ENCODE results near the gene SRPRB.

Gene SRPRB

DNA sequence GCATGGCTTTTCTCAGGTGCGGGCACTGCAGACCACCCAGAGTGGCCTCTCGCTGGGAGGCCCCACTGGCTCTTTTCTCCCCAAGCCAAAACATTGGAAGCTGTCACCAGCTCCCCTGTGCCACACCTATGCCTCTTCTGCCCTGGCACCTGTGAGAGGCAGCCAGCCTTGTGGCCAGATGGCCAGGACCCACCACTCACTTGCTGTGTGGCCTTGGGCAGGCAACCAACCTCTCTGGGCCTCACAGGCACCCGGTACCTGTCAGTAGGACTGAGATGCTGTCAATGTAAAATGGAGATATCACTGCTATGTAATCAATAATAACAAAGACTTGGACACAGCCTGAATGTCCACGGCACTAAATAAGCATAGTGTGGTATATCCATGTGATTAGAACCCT, 36.5 kb downstream of the SRPRB start:
- DNase-seq (ENCODE audit: low read depth): no peak

- DNase-seq (ENCODE audit: low read depth): no peak
Measured at GRCh38 chr3:133843634-133844033, 38.0 kb downstream of the SRPRB start.

GRCh38 chr3:133845127-133845526, 39.5 kb downstream of the SRPRB start:
- no peak for DNase-seq (ENCODE audit: low read depth)

DNA sequence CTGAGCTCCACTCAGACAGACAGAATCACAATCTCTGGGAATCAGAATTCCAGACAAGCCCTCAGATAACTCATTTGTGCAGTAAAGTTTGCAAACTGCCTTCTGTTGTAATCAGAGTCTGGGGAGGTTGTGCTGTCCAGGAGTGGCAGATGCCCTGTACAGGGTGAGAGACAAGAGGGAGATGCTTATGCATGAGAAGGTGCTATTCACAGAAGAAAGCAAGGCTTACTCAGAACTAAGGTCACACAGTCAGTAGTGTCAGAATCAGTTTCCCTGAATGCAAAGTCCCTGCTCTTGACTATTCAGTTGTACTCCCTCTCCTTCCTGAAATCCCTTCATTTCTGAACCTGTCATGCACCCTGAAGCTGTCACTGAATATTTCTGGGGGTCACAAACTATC, 43.7 kb downstream of the SRPRB start:
- no peak for DNase-seq (ENCODE audit: low read depth)

GRCh38 chr3:133850034-133850433, 44.4 kb downstream of the SRPRB start:
- no peak for DNase-seq (ENCODE audit: low read depth)

- no peak for DNase-seq (ENCODE audit: low read depth)
Measured at GRCh38 chr3:133851266-133851906, 45.8 kb downstream of the SRPRB start.

GRCh38 chr3:133851931-133852330, 46.3 kb downstream of the SRPRB start:
- DNase-seq (ENCODE audit: low read depth): no peak

DNA sequence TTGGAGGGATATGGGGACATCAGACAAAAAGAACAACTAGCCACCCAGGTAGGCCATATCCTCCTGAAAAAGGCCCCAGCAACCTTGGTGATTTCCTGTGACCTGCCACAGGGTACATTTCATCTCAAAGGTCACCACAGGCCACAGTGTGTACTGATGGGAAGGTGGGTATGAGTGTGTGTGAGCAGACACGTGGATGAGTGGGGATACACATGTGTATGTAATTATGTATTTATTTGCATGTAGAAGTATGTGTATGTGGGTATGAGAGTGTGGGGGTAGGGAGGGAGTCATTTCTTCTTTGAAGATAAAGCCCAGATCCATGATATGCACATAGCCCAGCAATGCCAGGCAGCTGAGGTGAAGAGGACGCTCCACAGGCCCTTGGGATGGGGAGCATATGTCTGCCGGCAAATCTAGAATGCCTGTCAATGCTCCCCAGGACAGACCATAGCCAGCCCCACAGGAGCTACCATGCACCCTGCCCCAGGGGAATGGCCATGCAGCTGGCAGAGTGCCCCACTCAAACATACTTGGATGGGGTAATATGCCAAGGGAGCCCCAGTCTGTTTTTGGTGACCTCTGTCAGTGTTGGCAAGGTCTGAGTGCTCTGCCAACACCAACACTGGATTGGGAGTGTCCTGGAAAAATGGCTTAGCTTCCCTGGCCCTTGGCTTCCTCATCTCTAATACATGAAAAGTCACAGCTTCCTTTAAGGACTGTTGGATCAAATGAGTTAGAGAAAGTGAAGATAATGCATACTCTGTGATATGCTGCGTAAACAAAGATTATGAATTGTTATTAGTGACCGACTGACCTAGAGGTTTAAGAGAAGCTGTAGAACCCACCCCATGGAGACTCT, 47.7 kb downstream of the SRPRB start:
- DNase-seq (ENCODE audit: low read depth): no peak

DNA sequence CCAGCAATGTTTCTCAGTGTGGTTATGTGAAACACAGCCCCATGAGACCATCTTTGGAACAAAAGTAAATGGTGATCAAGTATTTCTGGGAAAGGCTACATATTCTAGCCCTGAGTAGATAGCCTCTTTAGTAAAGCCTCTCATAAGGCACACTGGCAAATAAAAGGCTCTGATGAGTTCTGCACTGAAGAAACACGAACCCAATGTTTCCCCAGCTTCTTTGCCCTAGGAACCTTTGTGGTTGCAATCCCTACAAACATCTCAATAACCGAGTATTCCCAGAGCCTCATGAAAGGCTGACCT, 48.3 kb downstream of the SRPRB start:
- DNase-seq (ENCODE audit: low read depth): no peak

DNA sequence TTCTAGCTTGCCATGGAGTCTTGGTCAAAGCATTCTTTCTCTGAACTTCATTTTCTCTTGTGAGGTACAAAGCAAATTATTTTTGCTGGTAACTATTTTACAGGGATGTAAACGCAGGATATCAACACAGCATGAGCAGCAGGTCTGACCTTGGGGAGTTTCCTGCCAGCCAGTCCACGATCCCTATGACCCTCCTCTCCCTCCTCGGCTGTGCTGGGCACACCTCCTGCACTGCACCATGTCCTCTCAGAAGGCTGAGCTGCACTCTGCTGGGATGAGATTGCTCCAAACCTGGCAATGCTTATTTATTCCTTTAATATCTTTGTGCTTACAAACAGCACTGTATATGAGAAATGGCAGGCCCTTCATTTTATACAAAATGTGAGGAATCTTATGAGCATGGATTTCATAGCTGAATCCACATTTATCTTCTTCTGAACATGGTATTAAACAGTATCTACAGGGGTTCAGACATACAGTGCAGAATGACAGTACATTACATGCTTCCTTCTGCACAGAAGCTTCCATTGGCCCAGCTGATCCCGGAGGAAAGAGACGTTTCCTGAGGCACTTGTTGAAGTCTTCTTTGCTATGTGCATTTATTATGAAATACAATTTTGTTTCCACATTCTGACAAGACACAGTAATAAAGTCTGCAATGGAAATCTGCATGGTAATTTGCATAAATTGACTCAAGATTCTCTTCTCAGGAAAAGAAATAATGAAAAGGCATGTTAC, 48.8 kb downstream of the SRPRB start:
- DNase-seq (ENCODE audit: low read depth): no peak

GRCh38 chr3:133855002-133855370, 49.4 kb downstream of the SRPRB start:
- DNase-seq (ENCODE audit: low read depth): no peak

DNA sequence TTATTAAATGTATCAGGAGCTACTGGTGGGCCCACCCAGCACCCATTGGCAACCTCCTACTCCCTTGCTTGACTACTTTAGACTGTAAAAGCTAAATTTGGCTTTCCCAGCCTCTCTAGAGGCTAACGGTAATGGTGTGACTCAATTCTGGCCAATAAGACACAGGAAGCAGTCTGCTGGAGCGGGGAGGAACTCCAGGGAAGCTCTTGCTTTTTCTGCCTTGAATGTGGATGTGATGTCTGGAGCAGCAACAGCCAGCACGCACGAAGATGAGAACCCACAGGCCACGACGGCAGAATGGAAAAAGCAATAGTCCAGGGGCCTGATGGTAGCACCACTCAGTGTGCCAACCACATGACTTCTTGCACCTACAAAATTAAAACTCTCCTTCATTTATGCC, 50.2 kb downstream of the SRPRB start:
- no peak for DNase-seq (ENCODE audit: low read depth)

DNA sequence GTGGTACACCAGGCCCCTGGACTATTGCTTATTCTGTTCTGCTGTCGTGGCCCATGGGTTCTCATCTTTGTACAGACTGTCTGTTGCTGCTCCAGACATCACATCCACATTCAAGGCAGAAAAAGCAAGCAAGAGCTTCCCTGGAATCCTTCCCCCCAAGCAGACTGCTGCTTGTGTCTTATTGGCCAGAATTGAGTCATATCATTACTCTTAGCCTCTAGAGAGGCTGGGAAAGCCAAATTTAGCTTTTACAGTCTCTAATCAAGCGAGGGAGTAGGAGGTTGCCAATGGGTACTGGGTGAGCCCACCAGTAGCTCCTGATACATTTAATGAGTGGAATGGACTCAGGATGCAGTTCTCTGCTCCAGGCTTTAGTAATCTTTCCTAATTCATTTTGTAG, 50.7 kb downstream of the SRPRB start:
- DNase-seq (ENCODE audit: low read depth): no peak

DNA sequence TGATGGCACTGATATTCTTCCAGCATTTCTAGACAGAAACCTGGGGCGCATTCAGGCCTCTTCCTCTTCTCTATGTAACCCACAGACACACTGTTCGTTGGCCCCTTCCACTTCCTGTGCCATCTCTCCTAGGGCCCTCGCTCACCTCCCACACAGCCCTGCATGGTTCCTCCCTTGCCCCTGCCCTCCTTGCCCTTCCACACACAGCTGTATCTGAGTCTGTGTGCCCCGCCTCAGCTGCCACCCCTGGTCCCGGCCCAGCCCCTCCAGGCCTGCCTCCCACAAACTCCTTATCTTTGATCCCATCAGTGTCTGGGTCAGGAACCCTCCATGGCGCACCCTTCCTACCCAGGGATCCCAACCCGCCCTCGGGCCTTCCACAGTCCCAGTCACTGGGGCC, 52.2 kb downstream of the SRPRB start:
- no peak for DNase-seq (ENCODE audit: low read depth)

DNA sequence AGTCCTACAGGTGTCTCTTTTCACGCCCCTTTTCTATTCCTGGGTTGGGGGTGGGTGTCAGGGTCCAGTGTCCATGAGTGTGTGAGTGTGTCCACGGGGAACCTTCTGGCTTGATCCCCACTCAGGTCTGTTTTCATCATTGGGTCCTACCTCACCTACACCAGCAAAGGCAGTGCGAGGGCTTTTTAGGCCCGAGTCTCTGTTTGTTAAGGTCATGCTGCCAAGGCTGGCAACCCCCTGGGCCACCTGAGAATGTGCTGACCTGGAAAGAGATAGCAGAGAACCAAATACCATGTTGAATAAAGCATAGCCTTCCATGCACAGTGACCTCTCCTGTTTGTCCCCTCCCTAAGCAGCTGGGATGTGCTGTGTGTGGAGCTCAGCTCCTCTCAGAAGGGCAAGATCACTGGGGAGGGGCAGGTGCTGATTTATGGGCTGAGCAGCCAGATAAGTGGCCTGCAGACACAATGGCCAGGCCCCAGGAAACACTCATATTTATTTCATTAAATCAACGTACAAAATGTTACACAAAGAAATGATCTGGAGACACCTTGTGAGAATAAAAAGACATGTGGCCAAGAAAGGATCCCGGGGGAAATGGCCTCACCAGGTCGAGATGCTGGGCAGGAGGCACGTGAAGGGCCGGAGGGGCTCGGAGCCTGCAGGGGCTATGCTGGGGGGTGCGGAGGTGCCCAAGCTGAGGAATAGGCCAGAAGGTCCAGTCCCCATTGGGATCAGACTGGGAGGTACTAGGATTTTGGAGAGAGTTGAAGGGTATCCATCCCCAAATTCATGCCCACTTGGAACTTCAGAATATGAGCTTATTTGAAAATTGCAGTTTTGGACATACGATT, 54.0 kb downstream of the SRPRB start:
- no peak for DNase-seq (ENCODE audit: low read depth)

GRCh38 chr3:133860519-133860918, 54.9 kb downstream of the SRPRB start:
- DNase-seq (ENCODE audit: low read depth): no peak

GRCh38 chr3:133862161-133862560, 56.5 kb downstream of the SRPRB start:
- no peak for DNase-seq (ENCODE audit: low read depth)

- DNase-seq (ENCODE audit: low read depth): no peak
Measured at GRCh38 chr3:133863911-133864310, 58.3 kb downstream of the SRPRB start.

DNA sequence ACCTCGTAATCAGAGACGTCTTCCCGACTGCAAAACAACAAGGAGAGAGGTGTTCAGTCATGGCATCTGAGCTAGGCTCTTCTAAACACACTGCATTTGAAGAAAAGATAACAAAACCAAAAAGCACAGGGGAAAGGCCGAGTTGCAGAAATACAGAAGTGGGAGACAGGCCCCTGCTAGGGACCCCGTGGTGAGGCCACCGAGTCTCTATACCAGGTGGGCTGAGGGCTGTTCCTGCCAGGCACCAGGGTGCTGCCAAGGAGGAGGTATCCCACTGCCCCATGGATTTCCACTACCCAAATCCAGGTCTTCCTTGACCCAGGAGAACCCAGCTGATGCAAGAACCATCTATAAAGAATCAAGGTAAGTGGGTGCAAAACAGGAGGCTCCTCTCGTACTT, 59.0 kb downstream of the SRPRB start:
- DNase-seq (ENCODE audit: low read depth): no peak

DNA sequence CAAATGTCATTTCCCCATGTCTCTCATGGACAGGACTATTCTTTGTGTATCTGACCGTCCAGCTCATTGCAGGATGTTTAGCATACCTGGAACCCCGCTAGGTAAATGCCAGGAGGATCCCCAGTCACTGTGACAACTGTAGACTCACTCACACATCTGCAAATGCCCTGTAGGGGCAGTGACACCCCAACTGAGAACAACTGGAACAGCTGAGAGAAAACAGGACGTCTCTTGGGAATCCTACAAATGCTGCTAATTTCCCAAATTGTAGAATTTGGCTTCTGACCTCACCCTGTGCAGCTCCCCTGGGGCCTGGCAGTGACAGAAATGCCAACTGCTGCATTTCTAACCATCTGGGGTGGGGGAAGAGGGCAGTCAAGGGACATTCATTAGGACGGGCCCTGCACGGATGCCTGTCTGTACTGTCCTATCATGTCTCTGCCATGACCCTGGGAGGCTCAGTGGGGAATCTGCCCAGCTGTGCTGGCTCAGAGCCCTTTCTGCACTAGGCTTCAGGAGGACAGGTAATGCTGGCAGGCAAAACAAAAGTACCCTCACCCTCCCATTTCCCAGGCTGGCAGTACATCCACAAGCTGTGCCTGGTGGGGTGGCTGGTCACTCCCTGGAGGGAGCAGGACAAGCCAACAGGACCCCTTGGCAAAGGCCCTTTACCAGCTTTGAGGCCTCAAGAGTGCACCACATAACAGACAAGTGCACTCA, 59.7 kb downstream of the SRPRB start:
- DNase-seq (ENCODE audit: low read depth): no peak

- DNase-seq (ENCODE audit: low read depth): no peak
Measured at GRCh38 chr3:133866141-133866540, 60.5 kb downstream of the SRPRB start.

DNA sequence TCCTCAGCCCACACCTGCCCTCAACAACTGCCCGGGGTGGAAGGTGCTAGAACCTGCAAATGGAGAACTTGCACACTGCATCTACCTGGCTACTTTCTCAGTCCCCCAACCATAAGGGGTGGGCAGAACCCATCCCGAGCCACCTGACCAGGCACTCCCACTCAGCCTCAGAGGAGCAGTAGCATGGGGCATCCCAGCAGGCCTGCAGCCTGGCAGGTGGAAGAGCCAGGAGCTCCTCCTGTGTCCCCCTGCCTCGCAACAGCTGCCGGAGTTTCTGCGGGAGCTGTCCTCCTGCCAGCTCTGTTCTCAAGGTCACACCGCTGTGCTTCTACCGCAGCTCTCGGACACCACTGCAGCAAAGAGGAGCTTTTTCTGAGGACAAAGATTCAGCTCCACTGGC, 62.6 kb downstream of the SRPRB start:
- no peak for DNase-seq (ENCODE audit: low read depth)

Measured in activated T-helper 1 cell treated with Interleukin-2 at 50 U/mL for 16 hours (primary cell).